Measurements from ENCODE around the gene CLEC14A.

GRCh38 chr14:38238878-38239277 is 17.0 kb downstream of the CLEC14A start:
- TF ChIP-seq CTCF (IDR thresholded peaks at IDR 0.05) (no peak), POLR2A (IDR thresholded peaks at IDR 0.05) (no peak)
